A549 (cell line): Measurements from ENCODE around the gene OGFR.

Source experiments
- BHLHE40 ChIP-seq: IDR thresholded peaks from 2 replicates; pipeline ENCODE4 v1.6.1; 2012; ENCODE audit warnings: low read depth, low read length, inconsistent platforms
- EP300 ChIP-seq, 2 experiments: fragments of >200 bp; sonication (Bioruptor Twin); formaldehyde crosslinking; IDR thresholded peaks; 2 replicates in 1 of 2; 3 replicates in 1 of 2; pipeline ENCODE4 v1.6.1; 2016 to 2017
- SMC3 ChIP-seq: fragments of >200 bp; sonication (Bioruptor Twin); formaldehyde crosslinking; IDR thresholded peaks from 3 replicates; pipeline ENCODE4 v1.6.1; 2018; ENCODE audit warnings: inconsistent platforms
- TF ChIP-seq, protein P1 (sequence below): IDR thresholded peaks from 2 replicates; pipeline ENCODE4 v1.6.1; 2012
- TF ChIP-seq, protein P2 (sequence below): fragments of 150-350 bp; IDR thresholded peaks from 2 replicates; pipeline ENCODE4 v1.6.1; 2014; ENCODE audit warnings: low read depth, mild to moderate bottlenecking, low read length
- TF ChIP-seq, protein P3 (sequence below): fragments of 200-600 bp; sonication (generic); IDR thresholded peaks from 2 replicates; pipeline ENCODE4 v1.6.1; 2016; ENCODE audit warnings: antibody characterized with exemption, mild to moderate bottlenecking, moderate library complexity
- TF ChIP-seq, protein P4 (sequence below): fragments of >200 bp; sonication (Bioruptor Twin); formaldehyde crosslinking; IDR thresholded peaks from 3 replicates; pipeline ENCODE4 v1.5.1; 2016
- TF ChIP-seq, protein P5 (sequence below): fragments of 250-450 bp; sonication (Bioruptor Pico); IDR thresholded peaks from 2 replicates; pipeline ENCODE4 v1.5.0; 2020; ENCODE audit warnings: low read depth, mild to moderate bottlenecking, moderate library complexity
- TF ChIP-seq, protein P6 (sequence below): fragments of 250-450 bp; sonication (Bioruptor Pico); IDR thresholded peaks from 2 replicates; pipeline ENCODE4 v1.5.0; 2021; ENCODE audit warnings: mild to moderate bottlenecking, moderate library complexity, borderline replicate concordance

DNA sequence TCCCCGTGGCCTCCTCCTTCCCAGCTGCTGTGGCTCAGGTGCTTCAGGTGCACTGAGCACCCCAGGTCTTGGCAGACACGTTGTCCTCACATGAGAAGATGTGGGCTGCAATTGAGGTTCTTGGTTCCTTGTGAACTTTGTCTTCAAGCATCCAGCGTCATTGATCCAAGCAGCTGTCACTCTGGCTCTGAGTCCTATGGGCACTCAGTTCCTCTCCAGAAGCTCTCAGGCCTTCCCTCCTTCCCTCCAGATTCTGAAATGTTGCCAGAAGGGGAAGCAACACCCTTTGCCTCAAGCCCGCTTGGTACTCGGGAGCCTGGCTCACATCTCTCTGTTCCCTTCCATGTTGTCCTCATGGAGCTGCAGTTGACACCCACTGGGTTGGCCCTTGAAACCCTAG is 16.8 kb upstream of the OGFR start:
- TF ChIP-seq, protein P1, sequence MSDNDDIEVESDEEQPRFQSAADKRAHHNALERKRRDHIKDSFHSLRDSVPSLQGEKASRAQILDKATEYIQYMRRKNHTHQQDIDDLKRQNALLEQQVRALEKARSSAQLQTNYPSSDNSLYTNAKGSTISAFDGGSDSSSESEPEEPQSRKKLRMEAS = no peak
- no peak for TF ChIP-seq SMC3
- TF ChIP-seq, protein P2, sequence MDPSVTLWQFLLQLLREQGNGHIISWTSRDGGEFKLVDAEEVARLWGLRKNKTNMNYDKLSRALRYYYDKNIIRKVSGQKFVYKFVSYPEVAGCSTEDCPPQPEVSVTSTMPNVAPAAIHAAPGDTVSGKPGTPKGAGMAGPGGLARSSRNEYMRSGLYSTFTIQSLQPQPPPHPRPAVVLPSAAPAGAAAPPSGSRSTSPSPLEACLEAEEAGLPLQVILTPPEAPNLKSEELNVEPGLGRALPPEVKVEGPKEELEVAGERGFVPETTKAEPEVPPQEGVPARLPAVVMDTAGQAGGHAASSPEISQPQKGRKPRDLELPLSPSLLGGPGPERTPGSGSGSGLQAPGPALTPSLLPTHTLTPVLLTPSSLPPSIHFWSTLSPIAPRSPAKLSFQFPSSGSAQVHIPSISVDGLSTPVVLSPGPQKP = no peak
- TF ChIP-seq, protein P3, sequence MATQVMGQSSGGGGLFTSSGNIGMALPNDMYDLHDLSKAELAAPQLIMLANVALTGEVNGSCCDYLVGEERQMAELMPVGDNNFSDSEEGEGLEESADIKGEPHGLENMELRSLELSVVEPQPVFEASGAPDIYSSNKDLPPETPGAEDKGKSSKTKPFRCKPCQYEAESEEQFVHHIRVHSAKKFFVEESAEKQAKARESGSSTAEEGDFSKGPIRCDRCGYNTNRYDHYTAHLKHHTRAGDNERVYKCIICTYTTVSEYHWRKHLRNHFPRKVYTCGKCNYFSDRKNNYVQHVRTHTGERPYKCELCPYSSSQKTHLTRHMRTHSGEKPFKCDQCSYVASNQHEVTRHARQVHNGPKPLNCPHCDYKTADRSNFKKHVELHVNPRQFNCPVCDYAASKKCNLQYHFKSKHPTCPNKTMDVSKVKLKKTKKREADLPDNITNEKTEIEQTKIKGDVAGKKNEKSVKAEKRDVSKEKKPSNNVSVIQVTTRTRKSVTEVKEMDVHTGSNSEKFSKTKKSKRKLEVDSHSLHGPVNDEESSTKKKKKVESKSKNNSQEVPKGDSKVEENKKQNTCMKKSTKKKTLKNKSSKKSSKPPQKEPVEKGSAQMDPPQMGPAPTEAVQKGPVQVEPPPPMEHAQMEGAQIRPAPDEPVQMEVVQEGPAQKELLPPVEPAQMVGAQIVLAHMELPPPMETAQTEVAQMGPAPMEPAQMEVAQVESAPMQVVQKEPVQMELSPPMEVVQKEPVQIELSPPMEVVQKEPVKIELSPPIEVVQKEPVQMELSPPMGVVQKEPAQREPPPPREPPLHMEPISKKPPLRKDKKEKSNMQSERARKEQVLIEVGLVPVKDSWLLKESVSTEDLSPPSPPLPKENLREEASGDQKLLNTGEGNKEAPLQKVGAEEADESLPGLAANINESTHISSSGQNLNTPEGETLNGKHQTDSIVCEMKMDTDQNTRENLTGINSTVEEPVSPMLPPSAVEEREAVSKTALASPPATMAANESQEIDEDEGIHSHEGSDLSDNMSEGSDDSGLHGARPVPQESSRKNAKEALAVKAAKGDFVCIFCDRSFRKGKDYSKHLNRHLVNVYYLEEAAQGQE = no peak
- TF ChIP-seq BHLHE40 = no peak
- TF ChIP-seq, protein P4, sequence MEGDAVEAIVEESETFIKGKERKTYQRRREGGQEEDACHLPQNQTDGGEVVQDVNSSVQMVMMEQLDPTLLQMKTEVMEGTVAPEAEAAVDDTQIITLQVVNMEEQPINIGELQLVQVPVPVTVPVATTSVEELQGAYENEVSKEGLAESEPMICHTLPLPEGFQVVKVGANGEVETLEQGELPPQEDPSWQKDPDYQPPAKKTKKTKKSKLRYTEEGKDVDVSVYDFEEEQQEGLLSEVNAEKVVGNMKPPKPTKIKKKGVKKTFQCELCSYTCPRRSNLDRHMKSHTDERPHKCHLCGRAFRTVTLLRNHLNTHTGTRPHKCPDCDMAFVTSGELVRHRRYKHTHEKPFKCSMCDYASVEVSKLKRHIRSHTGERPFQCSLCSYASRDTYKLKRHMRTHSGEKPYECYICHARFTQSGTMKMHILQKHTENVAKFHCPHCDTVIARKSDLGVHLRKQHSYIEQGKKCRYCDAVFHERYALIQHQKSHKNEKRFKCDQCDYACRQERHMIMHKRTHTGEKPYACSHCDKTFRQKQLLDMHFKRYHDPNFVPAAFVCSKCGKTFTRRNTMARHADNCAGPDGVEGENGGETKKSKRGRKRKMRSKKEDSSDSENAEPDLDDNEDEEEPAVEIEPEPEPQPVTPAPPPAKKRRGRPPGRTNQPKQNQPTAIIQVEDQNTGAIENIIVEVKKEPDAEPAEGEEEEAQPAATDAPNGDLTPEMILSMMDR = no peak
- TF ChIP-seq, protein P5, sequence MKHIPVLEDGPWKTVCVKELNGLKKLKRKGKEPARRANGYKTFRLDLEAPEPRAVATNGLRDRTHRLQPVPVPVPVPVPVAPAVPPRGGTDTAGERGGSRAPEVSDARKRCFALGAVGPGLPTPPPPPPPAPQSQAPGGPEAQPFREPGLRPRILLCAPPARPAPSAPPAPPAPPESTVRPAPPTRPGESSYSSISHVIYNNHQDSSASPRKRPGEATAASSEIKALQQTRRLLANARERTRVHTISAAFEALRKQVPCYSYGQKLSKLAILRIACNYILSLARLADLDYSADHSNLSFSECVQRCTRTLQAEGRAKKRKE (CRISPR knock-in tag) = no peak
- TF ChIP-seq, protein P6, sequence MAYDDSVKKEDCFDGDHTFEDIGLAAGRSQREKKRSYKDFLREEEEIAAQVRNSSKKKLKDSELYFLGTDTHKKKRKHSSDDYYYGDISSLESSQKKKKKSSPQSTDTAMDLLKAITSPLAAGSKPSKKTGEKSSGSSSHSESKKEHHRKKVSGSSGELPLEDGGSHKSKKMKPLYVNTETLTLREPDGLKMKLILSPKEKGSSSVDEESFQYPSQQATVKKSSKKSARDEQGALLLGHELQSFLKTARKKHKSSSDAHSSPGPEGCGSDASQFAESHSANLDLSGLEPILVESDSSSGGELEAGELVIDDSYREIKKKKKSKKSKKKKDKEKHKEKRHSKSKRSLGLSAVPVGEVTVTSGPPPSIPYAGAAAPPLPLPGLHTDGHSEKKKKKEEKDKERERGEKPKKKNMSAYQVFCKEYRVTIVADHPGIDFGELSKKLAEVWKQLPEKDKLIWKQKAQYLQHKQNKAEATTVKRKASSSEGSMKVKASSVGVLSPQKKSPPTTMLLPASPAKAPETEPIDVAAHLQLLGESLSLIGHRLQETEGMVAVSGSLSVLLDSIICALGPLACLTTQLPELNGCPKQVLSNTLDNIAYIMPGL (CRISPR knock-in tag) = no peak
- no peak for TF ChIP-seq EP300 (IDR thresholded peaks at IDR 0.05)
